Activated T-helper 2 cell treated with anti-CD3 and anti-CD28 coated beads, Interferon-gamma antibody, Interleukin-2, Interleukin-4, amounts not matched to agents 10 μg/mL and 5 μg/mL and 100 μg/mL, durations not matched to agents 14 hours and 24 hours and 36 hours (primary cell): Measurements from ENCODE around the gene TOLLIP. TPM values are rescaled to one million over a fixed set of nuclear protein-coding genes. Genes with fewer than 3 reads are reported as not detected.

Experiments used
- DNase-seq: peaks from one replicate; pipeline ENCODE4 v3.0.0; 2021; ENCODE audit warnings: low spot score
- H3K27ac Mint-ChIP-seq: one replicate; pipeline ENCODE4 v1.8.0; 2021; ENCODE audit warnings: mixed read lengths
- H3K27me3 Mint-ChIP-seq: one replicate; pipeline ENCODE4 v1.8.0; 2021; ENCODE audit warnings: low read depth, mixed read lengths
- H3K36me3 Mint-ChIP-seq: one replicate; pipeline ENCODE4 v1.8.0; 2021; ENCODE audit warnings: low read depth, mixed read lengths
- H3K4me1 Mint-ChIP-seq: one replicate; pipeline ENCODE4 v1.8.0; 2021; ENCODE audit warnings: low read depth, mixed read lengths
- H3K4me3 Mint-ChIP-seq: one replicate; pipeline ENCODE4 v1.8.0; 2021; ENCODE audit warnings: low read depth, mild to moderate bottlenecking, moderate library complexity, mixed read lengths
- H3K9me3 Mint-ChIP-seq: one replicate; pipeline ENCODE4 v1.8.0; 2021; ENCODE audit warnings: mixed read lengths
- intact Hi-C: fragments of 100-400 bp; cut with micrococcal nuclease; formaldehyde crosslinking; loops from one replicate; pipeline ENCODE4 v1.15.1; 2023
- total RNA-seq: library from RNA; stranded (reverse); gene quantifications from 2 replicates; pipeline ENCODE4 v1.2.3, GENCODE V29; 2022

TOLLIP gene
- total RNA-seq, 1 donor from 2014 or later, result 35.0 TPM

GRCh38 chr11:1305063-1305495 lies 4.4 kb downstream of the TOLLIP start:
- peaks cover 2% of the 10 kb centered on the region for H3K36me3 Mint-ChIP-seq
- intact Hi-C loops, result loop anchor here (5.0 kb wide), 1 partner anchor 82 kb away; the partner anchor contains the start of gene BRSK2
- peaks cover 10% of the 10 kb centered on the region for H3K4me1 Mint-ChIP-seq
- no peak overlapping the region for H3K4me3 Mint-ChIP-seq
- no peaks in the 10 kb centered on the region for H3K9me3 Mint-ChIP-seq
- H3K27me3 Mint-ChIP-seq, result no peaks in the 10 kb centered on the region
- no peak overlapping the region for H3K27ac Mint-ChIP-seq
- no peak for DNase-seq

GRCh38 chr11:1304380-1304779 lies 5.1 kb downstream of the TOLLIP start:
- no peaks in the 10 kb centered on the region for H3K27me3 Mint-ChIP-seq
- H3K36me3 Mint-ChIP-seq, result peaks cover 2% of the 10 kb centered on the region
- H3K4me1 Mint-ChIP-seq, result peaks cover 10% of the 10 kb centered on the region
- H3K9me3 Mint-ChIP-seq, result no peaks in the 10 kb centered on the region
- H3K4me3 Mint-ChIP-seq, result no peak overlapping the region
- intact Hi-C loops, result no loop called here
- DNase-seq, result no peak
- H3K27ac Mint-ChIP-seq, result no peak overlapping the region

- H3K27me3 Mint-ChIP-seq, result no peaks in the 10 kb centered on the region
- peaks cover 2% of the 10 kb centered on the region for H3K36me3 Mint-ChIP-seq
- H3K4me3 Mint-ChIP-seq, result no peak overlapping the region
- intact Hi-C loops, result no loop called here
- H3K27ac Mint-ChIP-seq, result no peak overlapping the region
- no peak for DNase-seq
- peaks cover 10% of the 10 kb centered on the region for H3K4me1 Mint-ChIP-seq
- no peaks in the 10 kb centered on the region for H3K9me3 Mint-ChIP-seq
Measured at GRCh38 chr11:1303973-1304372, 5.5 kb downstream of the TOLLIP start.

GRCh38 chr11:1303126-1303821 lies 6.2 kb downstream of the TOLLIP start:
- H3K9me3 Mint-ChIP-seq, result no peaks in the 10 kb centered on the region
- peaks cover 7% of the 10 kb centered on the region for H3K4me1 Mint-ChIP-seq
- no peak overlapping the region for H3K27ac Mint-ChIP-seq
- no peak overlapping the region for H3K4me3 Mint-ChIP-seq
- DNase-seq, result no peak
- H3K36me3 Mint-ChIP-seq, result peaks cover 1% of the 10 kb centered on the region
- intact Hi-C loops, result no loop called here
- no peaks in the 10 kb centered on the region for H3K27me3 Mint-ChIP-seq

- Mint-ChIP-seq H3K9me3 (no peaks in the 10 kb centered on the region), H3K27me3 (no peaks in the 10 kb centered on the region), H3K4me3 (no peak overlapping the region), H3K36me3 (no peaks in the 10 kb centered on the region), H3K4me1 (peaks cover 3% of the 10 kb centered on the region), H3K27ac (no peak overlapping the region)
- DNase-seq, result no peak
- intact Hi-C loops, result no loop called here
Measured at GRCh38 chr11:1302461-1303125, 6.8 kb downstream of the TOLLIP start.

GRCh38 chr11:1302041-1302460 lies 7.4 kb downstream of the TOLLIP start:
- H3K4me3 Mint-ChIP-seq, result no peak overlapping the region
- intact Hi-C loops, result no loop called here
- DNase-seq, result no peak
- H3K36me3 Mint-ChIP-seq, result no peaks in the 10 kb centered on the region
- H3K4me1 Mint-ChIP-seq, result no peaks in the 10 kb centered on the region
- no peaks in the 10 kb centered on the region for H3K9me3 Mint-ChIP-seq
- no peaks in the 10 kb centered on the region for H3K27me3 Mint-ChIP-seq
- no peak overlapping the region for H3K27ac Mint-ChIP-seq

- Mint-ChIP-seq H3K27me3 (no peaks in the 10 kb centered on the region), H3K4me3 (no peak overlapping the region), H3K27ac (no peak overlapping the region), H3K36me3 (no peaks in the 10 kb centered on the region), H3K9me3 (no peaks in the 10 kb centered on the region), H3K4me1 (no peaks in the 10 kb centered on the region)
- DNase-seq, result no peak
- intact Hi-C loops, result no loop called here
Measured at GRCh38 chr11:1301220-1302000, 8.0 kb downstream of the TOLLIP start.

- DNase-seq, result no peak
- no peaks in the 10 kb centered on the region for H3K27me3 Mint-ChIP-seq
- no peaks in the 10 kb centered on the region for H3K36me3 Mint-ChIP-seq
- H3K4me3 Mint-ChIP-seq, result no peak overlapping the region
- no peaks in the 10 kb centered on the region for H3K4me1 Mint-ChIP-seq
- no peaks in the 10 kb centered on the region for H3K9me3 Mint-ChIP-seq
- H3K27ac Mint-ChIP-seq, result no peak overlapping the region
- intact Hi-C loops, result no loop called here
Measured at GRCh38 chr11:1300569-1301187, 8.8 kb downstream of the TOLLIP start.

GRCh38 chr11:1300121-1300520 lies 9.3 kb downstream of the TOLLIP start:
- H3K36me3 Mint-ChIP-seq, result no peaks in the 10 kb centered on the region
- H3K27ac Mint-ChIP-seq, result no peak overlapping the region
- no peak overlapping the region for H3K4me3 Mint-ChIP-seq
- DNase-seq, result no peak
- no peaks in the 10 kb centered on the region for H3K27me3 Mint-ChIP-seq
- H3K4me1 Mint-ChIP-seq, result no peaks in the 10 kb centered on the region
- intact Hi-C loops, result no loop called here
- no peaks in the 10 kb centered on the region for H3K9me3 Mint-ChIP-seq

GRCh38 chr11:1299621-1300020 lies 9.8 kb downstream of the TOLLIP start:
- Mint-ChIP-seq H3K4me1 (no peaks in the 10 kb centered on the region), H3K36me3 (no peaks in the 10 kb centered on the region), H3K27me3 (no peaks in the 10 kb centered on the region), H3K9me3 (no peaks in the 10 kb centered on the region), H3K4me3 (no peak overlapping the region), H3K27ac (no peak overlapping the region)
- intact Hi-C loops, result no loop called here
- no peak for DNase-seq

GRCh38 chr11:1298695-1299492 lies 10.5 kb downstream of the TOLLIP start:
- intact Hi-C loops, result no loop called here
- Mint-ChIP-seq H3K9me3 (no peaks in the 10 kb centered on the region), H3K36me3 (no peaks in the 10 kb centered on the region), H3K4me3 (no peak overlapping the region), H3K27me3 (no peaks in the 10 kb centered on the region), H3K4me1 (no peaks in the 10 kb centered on the region), H3K27ac (no peak overlapping the region)
- no peak for DNase-seq
